ENCODE results near the gene NPHP4. TPM values are rescaled to one million over a fixed set of nuclear protein-coding genes. Genes with fewer than 3 reads are reported as not detected.

Gene NPHP4
- total RNA-seq, 2 experiments from 2014 or later: 13.4 to 24.2 TPM

GRCh38 chr1:6029351-6029750 lies 37.1 kb upstream of the NPHP4 start:
- no peaks in the 10 kb centered on the region for H3K9me2 ChIP-seq (ENCODE audit: insufficient read depth, low read length)
- no peak for DNase-seq (ENCODE audit: low spot score)
- no TSS peak for BruUV-seq (replicated peaks)
- H2AFZ ChIP-seq (ENCODE audit: low read length): no peak overlapping the region
- H3K4me1 ChIP-seq (ENCODE audit: insufficient read depth, low read length, poor library complexity, severe bottlenecking): peaks cover 48% of the 10 kb centered on the region
- TF ChIP-seq EZH2phosphoT487 (IDR thresholded peaks at IDR 0.05; ENCODE audit: borderline replicate concordance, low read depth, low read length) (no peak), CTCF (conservative IDR thresholded peaks at IDR 0.05; ENCODE audit: low read length) (no peak)
- H3K9me3 ChIP-seq (ENCODE audit: low read length): no peaks in the 10 kb centered on the region
- no peak overlapping the region; the same call in 1 of the 2 replicates for H3K4me2 ChIP-seq (ENCODE audit: low read length)
- H4K20me1 ChIP-seq (ENCODE audit: insufficient read depth, low read length): no peaks in the 10 kb centered on the region
- H3K27ac ChIP-seq (ENCODE audit: low read depth, low read length, poor library complexity, severe bottlenecking): no peak overlapping the region
- intact Hi-C loops (cut with micrococcal nuclease; ENCODE audit: unreplicated experiment): no loop called here
- CTCF ChIA-PET (ENCODE audit: unreplicated experiment): no interaction called here
- POLR2A ChIA-PET: interaction anchor here (0.7 kb wide), 2 partner anchors 24 to 30 kb away, joined by 5 to 7 read pairs; no protein-coding TSS in a partner anchor
- H3K36me3 ChIP-seq (ENCODE audit: insufficient read depth, low read length): peaks cover 27% of the 10 kb centered on the region
- H3K4me3 ChIP-seq (ENCODE audit: low read depth, low read length, poor library complexity, severe bottlenecking): no peak overlapping the region
- peaks cover 55% of the 10 kb centered on the region for H3K79me2 ChIP-seq (ENCODE audit: insufficient read depth, low read depth, low read length)

GRCh38 chr1:6028042-6028850 lies 36.0 kb upstream of the NPHP4 start:
- H3K79me2 ChIP-seq (ENCODE audit: insufficient read depth, low read depth, low read length): peaks cover 47% of the 10 kb centered on the region
- no peaks in the 10 kb centered on the region for H4K20me1 ChIP-seq (ENCODE audit: insufficient read depth, low read length)
- no peaks in the 10 kb centered on the region for H3K9me2 ChIP-seq (ENCODE audit: insufficient read depth, low read length)
- no peak for DNase-seq (ENCODE audit: low spot score)
- no peak overlapping the region for H2AFZ ChIP-seq (ENCODE audit: low read length)
- H3K4me1 ChIP-seq (ENCODE audit: insufficient read depth, low read length, poor library complexity, severe bottlenecking): peaks cover 49% of the 10 kb centered on the region
- POLR2A ChIA-PET: interaction anchor here (0.7 kb wide), 1 partner anchor 23 kb away, joined by 7 read pairs; no protein-coding TSS in a partner anchor
- no peaks in the 10 kb centered on the region for H3K9me3 ChIP-seq (ENCODE audit: low read length)
- intact Hi-C loops (cut with micrococcal nuclease; ENCODE audit: unreplicated experiment): no loop called here
- TF ChIP-seq CTCF (conservative IDR thresholded peaks at IDR 0.05; ENCODE audit: low read length) (no peak), EZH2phosphoT487 (IDR thresholded peaks at IDR 0.05; ENCODE audit: borderline replicate concordance, low read depth, low read length) (no peak)
- CTCF ChIA-PET (ENCODE audit: unreplicated experiment): no interaction called here
- peak overlapping the region; percentile 73 for H3K4me3 ChIP-seq (ENCODE audit: low read depth, low read length, poor library complexity, severe bottlenecking)
- BruUV-seq (replicated peaks): no TSS peak
- H3K36me3 ChIP-seq (ENCODE audit: insufficient read depth, low read length): peaks cover 23% of the 10 kb centered on the region
- no peak overlapping the region for H3K27ac ChIP-seq (ENCODE audit: low read depth, low read length, poor library complexity, severe bottlenecking)
- peak overlapping the region; percentile 93 for H3K4me2 ChIP-seq (ENCODE audit: low read length)

- ChIA-PET POLR2A (no interaction called here), CTCF (ENCODE audit: unreplicated experiment) (no interaction called here)
- no peak overlapping the region for H2AFZ ChIP-seq (ENCODE audit: low read length)
- H3K27ac ChIP-seq (ENCODE audit: low read depth, low read length, poor library complexity, severe bottlenecking): no peak overlapping the region
- TSS peak; percentile 47 for BruUV-seq (replicated peaks)
- H3K4me3 ChIP-seq (ENCODE audit: low read depth, low read length, poor library complexity, severe bottlenecking): peak overlapping the region; percentile 73
- H3K4me1 ChIP-seq (ENCODE audit: insufficient read depth, low read length, poor library complexity, severe bottlenecking): peaks cover 49% of the 10 kb centered on the region
- peak overlapping the region; percentile 93 for H3K4me2 ChIP-seq (ENCODE audit: low read length)
- H3K9me3 ChIP-seq (ENCODE audit: low read length): no peaks in the 10 kb centered on the region
- no peaks in the 10 kb centered on the region for H4K20me1 ChIP-seq (ENCODE audit: insufficient read depth, low read length)
- peaks cover 23% of the 10 kb centered on the region for H3K36me3 ChIP-seq (ENCODE audit: insufficient read depth, low read length)
- H3K79me2 ChIP-seq (ENCODE audit: insufficient read depth, low read depth, low read length): peaks cover 47% of the 10 kb centered on the region
- DNase-seq (ENCODE audit: low spot score): no peak
- no peaks in the 10 kb centered on the region for H3K9me2 ChIP-seq (ENCODE audit: insufficient read depth, low read length)
- no peak for TF ChIP-seq EZH2phosphoT487 (IDR thresholded peaks at IDR 0.05; ENCODE audit: borderline replicate concordance, low read depth, low read length)
- no peak for TF ChIP-seq CTCF (conservative IDR thresholded peaks at IDR 0.05; ENCODE audit: low read length)
- intact Hi-C loops (cut with micrococcal nuclease; ENCODE audit: unreplicated experiment): no loop called here
Measured at GRCh38 chr1:6027591-6027990, 35.4 kb upstream of the NPHP4 start.
